ENCODE results near the gene MSTO1. TPM values are rescaled to one million over a fixed set of nuclear protein-coding genes. Genes with fewer than 3 reads are reported as not detected.
"Not testable (repeated sequence)": the region's sequence is repeated elsewhere in the genome, so short reads cannot be mapped to it uniquely, and the experiment has no call there.

MSTO1 gene
- total RNA-seq, 1 experiment from 2014 or later: 140 TPM

- TF ChIP-seq CTCF (IDR thresholded peaks at IDR 0.05; ENCODE audit: unreplicated experiment): no peak
- CTCF ChIA-PET: interaction anchor here (0.9 kb wide), 1 partner anchor 9 kb away, joined by 3 read pairs; no protein-coding TSS in a partner anchor
These were observed 30.3 kb downstream of the MSTO1 start for GRCh38 chr1:155640367-155640766.

GRCh38 chr1:155642559-155643180 lies 32.7 kb downstream of the MSTO1 start:
- H3K27me3 Mint-ChIP-seq (ENCODE audit: insufficient read depth, unreplicated experiment); H3K4me3 Mint-ChIP-seq (ENCODE audit: unreplicated experiment); H3K27ac Mint-ChIP-seq (ENCODE audit: low read depth, unreplicated experiment); CTCF ChIA-PET; BruUV-seq (replicated peaks); DNase-seq (ENCODE audit: unreplicated experiment): not testable (repeated sequence)
- Mint-ChIP-seq H3K4me1 (ENCODE audit: insufficient read depth, unreplicated experiment) (peaks cover 19% of the 10 kb centered on the region), H3K9me3 (ENCODE audit: unreplicated experiment) (peaks cover 18% of the 10 kb centered on the region), H3K36me3 (ENCODE audit: insufficient read depth, unreplicated experiment) (peaks cover 13% of the 10 kb centered on the region)
- POLR2A ChIA-PET: interaction anchor here (0.7 to 1.4 kb wide), 2 partner anchors 9 to 1211 kb away, joined by 3 read pairs; no protein-coding TSS in a partner anchor
- intact Hi-C loops (cut with micrococcal nuclease): loop anchor here (10.0 kb wide), 1 partner anchor 48 kb away; no protein-coding TSS in a partner anchor

More at GRCh38 chr1:155640367-155640766, 30.3 kb downstream of the MSTO1 start:
- Mint-ChIP-seq H3K9me3 (ENCODE audit: unreplicated experiment) (peaks cover 24% of the 10 kb centered on the region), H3K4me3 (ENCODE audit: unreplicated experiment) (no peak overlapping the region), H3K27ac (ENCODE audit: low read depth, unreplicated experiment) (no peak overlapping the region), H3K36me3 (ENCODE audit: insufficient read depth, unreplicated experiment) (peaks cover 9% of the 10 kb centered on the region), H3K27me3 (ENCODE audit: insufficient read depth, unreplicated experiment) (no peaks in the 10 kb centered on the region), H3K4me1 (ENCODE audit: insufficient read depth, unreplicated experiment) (peaks cover 8% of the 10 kb centered on the region)
- no peak for DNase-seq (ENCODE audit: unreplicated experiment)
- POLR2A ChIA-PET: no interaction called here
- BruUV-seq (replicated peaks): no TSS peak
- intact Hi-C loops (cut with micrococcal nuclease): loop anchor here (10.0 kb wide), 1 partner anchor 46 kb away; no protein-coding TSS in a partner anchor

GRCh38 chr1:155643230-155643629 lies 33.2 kb downstream of the MSTO1 start:
- CTCF ChIA-PET: no interaction called here
- H3K4me3 Mint-ChIP-seq (ENCODE audit: unreplicated experiment): no peak overlapping the region
- no peak overlapping the region for H3K27ac Mint-ChIP-seq (ENCODE audit: low read depth, unreplicated experiment)
- no peaks in the 10 kb centered on the region for H3K27me3 Mint-ChIP-seq (ENCODE audit: insufficient read depth, unreplicated experiment)
- peaks cover 21% of the 10 kb centered on the region for H3K4me1 Mint-ChIP-seq (ENCODE audit: insufficient read depth, unreplicated experiment)
- intact Hi-C loops (cut with micrococcal nuclease): loop anchor here (10.0 kb wide), 1 partner anchor 48 kb away; no protein-coding TSS in a partner anchor
- POLR2A ChIA-PET: interaction anchor here (0.7 kb wide), 1 partner anchor 1211 kb away, joined by 3 read pairs; no protein-coding TSS in a partner anchor
- peaks cover 14% of the 10 kb centered on the region for H3K36me3 Mint-ChIP-seq (ENCODE audit: insufficient read depth, unreplicated experiment)
- DNase-seq (ENCODE audit: unreplicated experiment): no peak
- no TSS peak for BruUV-seq (replicated peaks)
- H3K9me3 Mint-ChIP-seq (ENCODE audit: unreplicated experiment): peaks cover 18% of the 10 kb centered on the region
- no peak for TF ChIP-seq CTCF (IDR thresholded peaks at IDR 0.05; ENCODE audit: unreplicated experiment)

GRCh38 chr1:155645034-155645598 lies 35.1 kb downstream of the MSTO1 start:
- no TSS peak for BruUV-seq (replicated peaks)
- Mint-ChIP-seq H3K9me3 (ENCODE audit: unreplicated experiment) (peaks cover 12% of the 10 kb centered on the region), H3K4me1 (ENCODE audit: insufficient read depth, unreplicated experiment) (peaks cover 29% of the 10 kb centered on the region), H3K4me3 (ENCODE audit: unreplicated experiment) (no peak overlapping the region), H3K27me3 (ENCODE audit: insufficient read depth, unreplicated experiment) (no peaks in the 10 kb centered on the region), H3K36me3 (ENCODE audit: insufficient read depth, unreplicated experiment) (peaks cover 22% of the 10 kb centered on the region), H3K27ac (ENCODE audit: low read depth, unreplicated experiment) (peak overlapping the region; percentile 80)
- CTCF ChIA-PET: interaction anchor here (0.6 to 1.0 kb wide), 6 partner anchors 45 to 471 kb away, joined by 3 to 5 read pairs (median 3); no protein-coding TSS in a partner anchor
- peak; percentile 77 for DNase-seq (ENCODE audit: unreplicated experiment)
- intact Hi-C loops (cut with micrococcal nuclease): loop anchor here (10.0 kb wide), 1 partner anchor 50 kb away; no protein-coding TSS in a partner anchor
- no peak for TF ChIP-seq CTCF (IDR thresholded peaks at IDR 0.05; ENCODE audit: unreplicated experiment)
- POLR2A ChIA-PET: interaction anchor here (0.6 to 1.3 kb wide), 3 partner anchors 14 to 511 kb away, joined by 3 to 4 read pairs (median 4); no protein-coding TSS in a partner anchor
